GM19463 (cell line): ENCODE data around the gene SLC10A1.
"Not testable (repeated sequence)": the region's sequence is repeated elsewhere in the genome, so short reads cannot be mapped to it uniquely, and the experiment has no call there.

Experiments used
- ATAC-seq: cut with Tn5 transposase; IDR thresholded peaks from one replicate; pipeline ENCODE4 v1.9.1; 2021; ENCODE audit warnings: mild to moderate bottlenecking, moderate library complexity; ENCODE audit not compliant: unreplicated experiment

SLC10A1 gene

DNA sequence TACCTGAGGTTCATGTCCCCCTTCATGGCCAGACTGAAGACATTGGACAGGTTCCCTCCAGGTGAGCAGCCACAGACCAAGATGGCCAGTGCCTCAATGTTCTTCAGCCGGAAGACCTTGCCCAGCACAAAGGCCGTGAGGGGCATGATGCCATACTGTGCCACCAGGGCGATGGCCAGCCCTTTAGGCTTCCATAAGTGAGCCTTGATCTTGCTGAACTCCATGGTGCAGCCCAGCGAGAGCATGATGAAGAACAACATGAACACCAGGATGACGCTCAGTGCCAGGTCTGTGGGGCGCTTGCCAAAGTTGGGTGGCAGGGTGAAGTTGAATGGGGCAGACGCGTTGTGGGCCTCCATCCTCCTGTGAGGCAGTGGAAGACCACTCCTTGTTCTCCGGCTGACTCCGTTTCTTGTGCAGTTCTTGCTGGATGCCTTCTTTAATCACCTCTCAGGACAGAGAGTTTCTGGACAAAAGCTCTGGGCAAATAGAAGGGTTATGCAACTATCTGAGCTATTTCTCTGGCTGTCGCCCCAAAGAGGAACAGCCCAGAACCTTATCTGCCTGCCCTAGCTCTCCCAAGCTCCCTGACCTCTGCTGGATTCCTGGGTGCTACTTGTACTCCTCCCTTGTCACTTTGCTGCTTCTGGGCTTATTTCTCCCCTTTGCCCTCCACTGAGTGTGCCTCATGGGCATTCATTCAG lies at the start of gene SLC10A1:
Gene SLC10A1, minus strand, starts transcription at position 445 of the 704 bp plus-strand sequence. Its CDS starts 86 bp downstream, at position 359.
- no peak for ATAC-seq

DNA sequence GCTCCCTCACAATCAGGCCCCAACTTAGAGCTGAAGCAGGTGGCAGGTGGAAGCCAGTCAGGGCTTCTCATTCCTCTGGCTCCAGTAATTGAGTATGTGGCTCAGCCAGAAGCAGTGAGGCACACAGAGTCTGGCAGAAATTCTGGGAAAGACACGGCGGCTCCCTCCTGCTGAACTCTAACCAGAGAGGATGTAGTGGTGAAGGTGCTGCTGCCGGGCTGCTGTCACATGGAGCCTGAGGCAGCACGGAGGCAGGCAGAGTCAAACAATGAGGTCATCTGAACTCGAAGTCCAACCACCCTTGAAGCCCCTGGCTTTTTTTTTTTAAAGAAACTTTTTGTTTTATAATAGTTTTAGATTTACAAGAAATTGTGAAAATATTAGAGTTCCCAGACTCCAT lies 48.7 kb upstream of the SLC10A1 start:
- ATAC-seq, result no peak

DNA sequence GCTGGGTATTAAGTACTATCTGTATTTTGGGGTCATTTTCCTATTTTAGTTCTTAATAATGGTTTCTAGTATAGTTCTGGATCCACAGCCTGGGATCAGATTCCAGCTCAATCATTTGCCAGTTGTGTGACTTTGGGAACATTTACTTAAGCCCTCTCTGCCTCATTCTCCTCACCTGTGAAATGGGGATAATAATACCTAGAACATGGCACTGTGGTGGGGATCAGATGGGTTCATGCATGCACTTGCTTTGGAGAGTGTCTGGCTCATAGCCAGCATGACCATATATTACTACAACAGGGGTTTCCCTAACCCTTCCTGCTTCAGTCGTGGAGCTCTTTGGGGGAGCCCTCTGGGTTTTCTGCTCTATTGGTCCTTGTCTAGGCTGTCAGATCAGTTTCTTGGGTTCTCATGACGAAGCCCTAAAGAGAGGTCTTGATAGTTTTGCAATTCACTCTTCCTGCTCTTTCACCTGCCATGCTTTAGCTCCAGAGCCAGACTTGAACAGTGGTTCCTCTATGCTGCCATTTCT lies 48.1 kb upstream of the SLC10A1 start:
- no peak for ATAC-seq

DNA sequence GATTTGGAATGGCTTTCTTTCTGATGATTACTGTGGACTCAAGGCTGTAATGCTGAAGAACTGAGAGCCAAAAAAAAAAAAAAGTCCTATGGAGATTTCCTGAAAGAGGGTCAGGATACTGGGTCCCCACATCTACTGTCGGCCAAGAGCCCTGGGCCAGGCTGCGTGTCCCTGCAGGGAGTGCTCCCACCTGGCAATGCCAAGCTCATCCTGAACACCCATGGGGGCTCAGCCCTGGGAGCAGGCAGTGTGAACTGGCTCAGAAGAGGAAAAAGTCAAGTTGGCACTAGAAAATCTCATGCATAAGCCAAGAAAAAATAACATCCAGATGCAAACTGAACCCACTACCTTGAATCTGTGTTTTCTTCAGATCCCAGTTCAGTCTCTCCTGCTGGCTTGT lies 47.1 kb upstream of the SLC10A1 start:
- no peak for ATAC-seq

DNA sequence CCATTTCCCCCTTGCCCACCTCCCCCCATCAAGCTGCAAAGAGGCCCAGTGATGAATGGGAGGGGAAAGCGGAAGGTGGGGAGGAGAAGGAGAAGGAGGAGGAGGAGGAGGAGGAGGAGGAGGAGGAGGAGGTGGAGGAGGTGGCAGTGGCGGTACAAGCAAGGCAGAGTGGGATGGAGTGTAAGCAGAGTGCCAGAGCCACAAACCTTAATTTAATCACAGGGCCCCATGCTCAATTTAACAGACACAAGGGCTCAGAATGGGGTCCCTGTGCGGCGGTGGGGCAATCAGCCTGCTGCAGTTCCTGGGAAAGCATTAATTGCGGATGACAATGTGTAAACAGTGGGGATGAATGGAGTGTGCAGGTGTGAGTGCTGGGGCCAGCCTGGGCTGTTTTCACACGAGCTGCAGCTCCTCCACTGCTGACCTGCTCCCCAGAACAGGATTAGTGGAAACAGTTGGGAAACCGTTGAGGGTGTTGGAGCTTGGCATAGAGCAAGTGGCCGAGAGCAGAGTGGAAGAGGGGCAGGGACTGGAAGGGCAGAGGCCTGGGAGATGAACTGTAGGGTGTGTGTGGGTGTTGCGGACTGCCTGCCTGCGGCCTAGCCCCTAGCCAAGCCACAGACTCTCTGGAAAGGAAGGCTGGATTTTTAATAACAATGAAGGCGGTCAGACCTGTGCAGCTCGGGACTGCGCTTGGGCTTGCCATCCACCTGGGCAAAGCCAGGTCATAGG lies 45.8 kb upstream of the SLC10A1 start:
- ATAC-seq, result no peak

DNA sequence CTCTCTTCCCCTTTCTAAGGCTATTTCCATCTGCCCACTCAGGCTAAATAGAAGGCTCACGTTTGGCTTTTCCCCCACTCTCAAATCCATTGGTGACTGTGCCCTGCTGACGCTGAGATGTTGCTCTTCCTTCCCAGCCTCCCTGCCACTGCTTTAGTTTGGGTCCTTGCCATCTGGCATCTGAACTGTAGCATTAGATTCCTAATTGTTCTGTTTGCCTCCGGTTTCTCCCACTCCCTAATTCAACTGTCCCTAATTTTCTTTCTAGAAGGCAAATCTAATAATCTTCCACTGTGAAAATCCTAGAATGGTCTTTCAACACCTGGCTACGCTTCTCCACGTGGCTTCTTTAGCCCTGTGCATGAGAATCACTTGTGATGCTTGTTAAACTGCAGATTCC lies 44.6 kb upstream of the SLC10A1 start:
- no peak for ATAC-seq

DNA sequence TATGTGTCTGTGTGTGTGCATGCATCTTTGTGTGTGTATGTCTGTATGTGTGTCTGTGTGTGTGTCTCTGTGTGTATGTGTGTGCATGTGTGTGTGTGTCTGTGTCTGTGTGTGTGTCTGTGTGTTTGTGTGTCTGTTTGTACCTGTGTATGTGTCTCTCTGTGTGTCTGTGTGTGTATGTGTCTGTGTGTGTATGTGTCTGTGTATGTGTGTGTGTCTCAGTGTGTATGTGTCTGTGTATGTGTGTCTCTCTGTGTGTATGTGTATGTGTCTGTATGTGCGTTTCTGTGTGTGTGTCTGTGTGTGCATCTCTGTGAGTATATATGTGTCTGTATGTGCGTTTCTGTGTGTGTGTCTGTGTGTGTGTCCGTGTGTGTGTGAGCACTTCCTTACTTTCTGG lies 42.6 kb upstream of the SLC10A1 start:
- no peak for ATAC-seq

DNA sequence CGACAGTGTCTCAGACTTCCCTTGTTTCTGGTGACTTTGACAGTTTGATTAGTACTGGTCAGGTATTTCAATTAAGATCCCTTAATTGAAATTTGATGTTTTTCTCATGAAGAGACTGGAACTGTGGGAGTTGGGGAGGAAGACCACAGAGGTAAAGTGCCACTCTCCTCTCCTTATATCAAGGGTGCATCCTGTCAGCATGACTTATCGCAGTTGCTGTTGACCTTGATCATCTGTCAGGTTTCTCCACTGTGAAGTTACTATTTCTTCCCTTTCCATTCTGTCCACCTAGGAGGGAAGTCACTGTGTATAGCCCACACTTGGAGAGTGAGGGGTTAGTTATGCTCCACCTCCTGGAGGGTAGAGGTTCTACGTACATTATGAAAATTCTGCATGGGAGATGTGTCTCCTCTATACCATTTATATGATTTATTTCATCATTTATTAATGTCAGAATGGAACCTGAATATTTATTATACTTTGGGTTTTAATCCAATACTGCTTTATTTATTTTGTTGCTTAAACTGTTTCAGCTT lies 41.9 kb upstream of the SLC10A1 start:
- no peak for ATAC-seq

DNA sequence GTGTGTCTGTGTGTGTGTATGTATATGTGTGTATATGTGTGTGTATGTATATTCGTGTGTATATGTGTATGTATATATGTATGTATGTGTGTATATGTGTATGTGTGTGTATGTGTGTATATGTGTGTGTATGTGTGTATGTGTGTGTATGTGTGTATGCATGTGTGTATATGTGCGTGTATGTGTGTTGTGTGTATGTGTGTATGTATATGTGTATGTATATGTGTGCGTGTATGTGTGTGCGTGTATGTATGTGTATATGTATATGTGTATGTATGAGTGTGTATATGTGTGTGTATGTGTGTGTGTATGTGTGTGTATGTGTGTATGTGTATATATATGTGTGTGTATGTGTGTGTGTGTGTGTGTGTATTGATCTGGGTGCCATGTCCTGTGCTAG lies 31.8 kb upstream of the SLC10A1 start:
- no peak for ATAC-seq

DNA sequence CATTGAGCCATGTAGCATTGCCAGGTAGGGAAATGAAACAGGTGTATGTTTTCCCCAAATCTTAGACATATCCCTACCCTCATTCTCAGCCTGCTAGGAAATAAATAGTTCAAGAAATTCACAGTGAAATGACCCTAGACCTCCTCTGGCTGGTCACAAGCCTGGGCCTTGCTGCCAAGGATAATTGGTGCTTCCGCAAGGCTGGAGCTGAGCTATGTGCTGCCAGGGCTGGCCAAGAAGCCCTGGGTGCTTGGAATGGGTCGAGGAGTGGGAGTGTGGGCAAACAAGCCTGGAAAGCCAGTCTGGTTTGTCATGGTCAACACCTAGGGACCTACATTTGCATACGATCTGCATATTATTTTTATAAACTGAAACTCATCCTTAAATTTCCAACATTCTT lies 31.3 kb upstream of the SLC10A1 start:
- ATAC-seq, result no peak

DNA sequence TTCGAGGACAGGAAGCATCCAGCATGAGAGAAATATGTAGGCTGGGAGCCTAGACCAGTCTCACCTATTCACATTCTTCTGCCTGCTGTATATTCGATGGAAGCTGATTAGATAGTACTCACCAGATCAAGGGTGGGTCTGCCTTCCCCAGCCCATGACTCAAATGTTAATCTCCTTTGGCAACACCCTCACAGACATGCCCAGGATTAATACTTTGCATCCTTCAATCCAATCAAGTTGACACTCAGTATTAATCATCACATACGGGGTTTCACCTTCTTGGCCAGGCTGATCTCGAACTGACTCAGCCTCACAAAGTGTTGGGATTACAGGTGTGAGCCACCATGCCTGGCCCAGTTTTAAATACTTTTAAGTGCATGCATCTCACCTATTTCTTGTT lies 30.5 kb upstream of the SLC10A1 start:
- no peak for ATAC-seq

DNA sequence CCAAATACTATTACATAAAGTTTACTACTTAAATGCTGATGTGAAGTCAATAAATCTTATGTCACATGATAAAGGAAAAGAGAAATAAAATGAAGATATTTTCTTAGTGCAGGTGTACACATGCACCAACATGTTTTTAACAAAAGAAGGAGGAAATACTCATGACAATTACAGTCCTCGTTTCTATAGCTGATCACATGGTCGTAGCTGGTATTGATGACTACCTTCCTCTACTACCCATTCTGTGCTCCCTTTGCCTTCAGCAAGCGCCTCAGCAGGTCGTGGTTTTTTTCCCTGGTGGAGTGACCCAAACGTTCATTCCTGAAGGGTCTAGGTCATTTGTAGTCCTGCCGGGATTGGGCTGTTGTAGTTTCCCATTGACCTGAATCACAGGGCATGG lies 25.4 kb upstream of the SLC10A1 start:
- no peak for ATAC-seq

DNA sequence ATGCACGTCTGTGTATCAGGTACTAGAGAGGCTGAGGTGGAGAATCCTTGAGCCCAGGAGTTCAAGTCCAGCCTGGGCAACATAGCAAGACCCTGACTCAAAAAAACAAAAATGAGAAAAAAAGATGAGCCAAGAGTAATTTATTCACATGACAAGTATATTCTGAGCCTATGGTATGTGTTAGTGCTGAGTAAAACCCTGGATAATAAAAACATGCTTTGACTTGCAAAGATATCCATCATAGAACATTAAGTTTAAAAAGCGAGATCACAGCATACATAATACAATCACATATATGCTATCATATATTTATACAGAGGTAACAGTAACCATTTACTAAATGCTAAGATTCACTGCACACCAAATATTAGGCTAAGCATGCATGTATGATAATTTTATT lies 23.9 kb upstream of the SLC10A1 start:
- ATAC-seq, result no peak

DNA sequence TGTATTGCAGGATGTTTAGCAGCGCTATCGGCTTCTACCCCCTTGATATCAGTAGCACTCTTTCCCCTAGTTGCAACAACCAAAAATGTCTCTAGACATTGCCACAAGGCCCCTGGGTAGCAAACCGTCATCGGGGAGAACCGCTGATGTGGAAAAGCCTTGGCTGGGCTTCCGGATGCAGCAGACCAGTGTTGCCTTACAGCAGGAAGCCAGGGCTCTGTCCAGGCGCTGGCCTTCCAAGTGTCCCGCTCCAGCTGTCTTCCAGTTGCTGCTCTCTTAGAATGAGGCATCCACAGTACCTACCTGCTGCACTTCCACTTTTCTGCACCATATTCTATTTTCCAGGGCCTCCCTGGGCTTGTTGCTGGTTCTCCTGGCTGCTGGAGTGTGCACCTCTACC lies 22.6 kb upstream of the SLC10A1 start:
- no peak for ATAC-seq

DNA sequence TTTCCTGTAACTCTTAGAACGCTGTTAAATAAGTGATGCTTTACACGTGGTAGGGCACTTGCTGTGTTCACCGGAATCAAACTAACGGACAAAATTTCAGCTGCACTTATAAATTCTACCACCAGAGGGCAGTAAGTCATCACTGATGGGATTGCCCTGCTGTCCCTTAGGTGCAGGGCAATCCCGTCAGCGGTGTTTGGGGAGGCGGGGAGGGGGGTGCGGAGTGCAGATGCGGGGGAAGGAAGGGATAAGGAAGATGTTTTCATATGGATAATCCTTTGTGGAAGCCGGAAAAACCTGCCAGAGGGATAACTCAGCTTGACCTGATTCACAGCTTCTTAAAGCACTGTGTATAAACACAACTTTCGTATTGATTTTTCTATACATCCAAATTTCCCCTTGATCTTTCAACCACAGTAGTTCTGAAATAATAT lies 21.7 kb upstream of the SLC10A1 start:
- no peak for ATAC-seq

DNA sequence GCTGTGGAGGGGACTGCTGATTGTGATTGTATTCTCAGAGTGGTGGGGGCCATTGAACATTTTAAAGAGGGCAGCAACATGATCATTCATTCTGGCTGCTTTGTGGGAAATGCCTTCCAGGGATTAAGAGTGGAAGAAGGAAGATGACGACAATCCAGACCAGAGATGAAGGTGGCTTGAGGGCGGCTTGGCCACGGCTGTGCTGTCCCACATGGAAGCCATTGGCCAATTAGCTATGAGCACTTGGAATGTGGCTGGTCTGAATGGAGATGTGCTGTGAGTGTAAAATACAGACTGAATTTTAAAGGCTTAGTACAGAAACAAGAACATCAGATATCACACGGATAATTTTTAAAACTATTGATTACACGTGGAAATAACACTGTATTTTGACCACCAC lies 19.2 kb upstream of the SLC10A1 start:
- no peak for ATAC-seq

DNA sequence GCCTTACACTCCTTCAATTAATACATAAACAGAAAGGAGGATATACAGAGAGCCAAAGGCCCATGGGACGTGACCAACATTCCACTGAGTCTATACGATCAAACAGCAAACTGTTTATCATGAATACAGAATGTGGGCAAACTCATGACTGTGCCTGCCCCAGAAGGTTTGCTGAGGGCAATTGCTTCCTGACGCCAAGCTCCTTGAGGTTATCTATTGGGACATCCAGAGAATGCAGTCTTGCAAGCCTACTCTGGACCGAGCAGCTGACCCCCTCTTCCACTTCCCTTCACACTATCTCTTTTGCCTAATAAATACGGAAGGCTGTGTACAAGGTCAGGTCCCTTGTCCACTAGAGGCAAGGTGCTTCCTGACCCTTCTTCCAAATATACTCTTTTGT lies 18.5 kb upstream of the SLC10A1 start:
- ATAC-seq, result no peak

DNA sequence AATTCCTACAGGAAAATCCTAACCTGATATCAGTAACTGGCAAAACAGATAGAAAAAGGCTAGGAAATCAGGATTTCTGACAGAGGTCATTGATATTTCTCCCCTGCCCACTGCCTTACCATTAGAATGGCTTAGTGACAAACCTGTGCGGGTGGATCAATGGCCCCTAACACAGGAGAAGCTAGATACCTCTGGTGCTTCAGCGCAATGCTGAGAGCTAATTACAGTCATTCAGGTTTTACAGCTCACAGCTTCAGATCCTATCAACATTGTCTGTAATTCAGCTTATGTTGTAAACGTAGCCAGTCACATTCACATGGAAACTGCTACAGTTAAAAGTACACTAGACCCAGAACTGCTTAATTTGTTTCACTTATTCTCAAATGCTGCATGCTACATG lies 17.4 kb upstream of the SLC10A1 start:
- ATAC-seq, result no peak

DNA sequence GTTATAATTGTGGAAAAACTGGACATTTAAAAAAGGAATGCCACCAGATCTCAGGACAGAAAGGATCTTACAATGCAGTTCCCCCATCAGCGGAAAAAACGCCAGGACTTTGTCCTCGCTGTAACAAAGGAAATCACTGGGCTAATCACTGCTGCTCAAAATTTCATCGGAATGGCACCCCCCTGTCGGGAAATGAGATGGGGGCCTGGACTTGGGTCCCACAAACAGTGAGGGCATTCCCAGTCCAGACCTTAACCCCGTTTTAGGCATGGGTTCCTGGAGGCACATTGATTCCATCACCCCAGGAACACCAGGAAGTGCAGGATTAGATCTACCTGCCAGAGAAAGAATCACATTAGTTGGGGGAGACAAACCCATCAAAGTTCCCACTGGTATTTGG lies 16.3 kb upstream of the SLC10A1 start:
- ATAC-seq, result not testable (repeated sequence)

DNA sequence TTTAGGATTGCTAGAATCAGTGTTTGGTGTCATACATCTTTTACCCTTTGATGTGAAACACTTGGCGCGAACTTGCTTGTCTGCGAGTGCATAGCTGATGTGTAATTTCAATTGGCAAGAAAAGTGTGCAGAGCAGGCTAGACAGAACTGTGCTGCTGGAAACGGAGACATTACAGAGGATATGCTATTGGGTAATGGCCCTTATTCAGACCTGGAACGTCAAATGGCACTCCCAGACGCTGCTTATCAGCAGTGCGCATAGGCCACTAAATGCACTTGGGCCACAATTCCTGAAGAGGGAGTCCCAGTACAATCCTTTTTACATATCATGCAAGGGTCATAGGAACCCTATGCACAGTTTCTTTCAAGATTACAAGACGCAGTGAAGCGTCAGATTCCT lies 15.7 kb upstream of the SLC10A1 start:
- no peak for ATAC-seq

DNA sequence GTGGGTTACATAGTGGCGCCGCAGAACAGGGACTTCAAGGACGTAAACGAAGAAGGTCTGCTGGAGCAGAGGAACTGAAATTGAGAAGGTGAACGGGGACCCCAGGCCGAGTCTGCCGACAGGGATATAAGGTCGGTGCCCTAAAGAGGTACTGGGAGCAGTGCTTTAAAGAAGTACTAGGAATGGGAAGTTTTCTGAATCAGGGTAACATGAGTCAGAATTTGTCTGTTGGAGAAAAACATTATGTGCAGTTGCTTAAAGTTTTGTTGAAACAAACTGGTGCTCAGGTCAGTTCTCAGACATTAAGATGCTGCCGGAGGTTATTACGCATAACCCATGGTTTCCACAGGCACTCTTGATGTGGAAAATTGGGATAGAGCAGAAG lies 14.8 kb upstream of the SLC10A1 start:
- ATAC-seq, result no peak

DNA sequence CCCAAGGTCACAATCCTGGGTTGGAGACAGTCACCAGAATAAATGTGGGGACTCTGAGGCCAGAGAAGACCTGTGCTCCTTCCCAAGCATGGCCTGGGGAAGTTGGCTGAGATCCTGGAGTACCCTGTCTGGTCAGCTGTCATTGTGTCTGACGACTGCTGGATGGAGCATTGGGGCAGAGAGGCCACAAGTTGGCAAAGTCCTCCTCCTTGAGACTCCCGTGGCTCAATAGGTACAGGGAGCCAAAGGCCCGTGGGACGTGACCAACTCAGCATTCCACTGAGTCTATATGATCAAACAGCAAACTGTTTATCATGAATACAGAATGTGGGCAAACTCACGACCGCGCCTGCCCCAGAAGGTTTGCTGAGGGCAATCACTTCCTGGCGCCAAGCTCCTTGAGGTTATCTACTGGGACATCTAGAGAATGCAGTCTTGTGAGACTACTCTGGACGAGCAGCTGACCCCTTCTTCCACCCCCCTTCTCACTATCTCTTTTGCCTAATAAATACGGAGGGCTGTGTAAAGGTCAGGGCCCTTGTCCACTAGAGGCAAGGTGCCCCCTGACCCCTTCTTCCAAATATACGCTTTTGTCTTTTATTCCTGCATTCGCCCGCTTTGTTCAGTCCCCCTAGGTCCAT lies 14.3 kb upstream of the SLC10A1 start:
- no peak for ATAC-seq
